ENCODE measurements around the gene CDKL4.

DNA sequence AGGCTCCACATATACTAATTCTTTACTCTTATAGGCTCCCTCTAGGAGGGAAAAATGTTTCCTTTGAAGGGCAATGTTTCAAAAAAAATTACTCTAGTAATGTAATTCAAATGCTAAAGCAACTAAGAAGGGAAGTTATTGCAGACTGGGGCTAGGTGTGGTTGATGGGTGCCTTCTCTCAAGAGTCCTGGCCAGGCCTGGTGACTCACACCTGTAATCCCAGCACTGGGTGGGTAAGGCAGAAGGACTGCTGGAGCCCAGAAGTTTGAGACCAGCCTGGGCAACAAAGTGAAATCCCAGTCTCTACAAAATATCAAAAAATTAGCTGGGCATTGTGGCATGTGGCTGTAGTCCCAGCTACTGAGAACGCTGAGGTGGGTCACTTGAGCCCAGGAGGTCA, 31.2 kb upstream of the CDKL4 start:
- TF ChIP-seq CTBP1 (IDR thresholded peaks at IDR 0.05; ENCODE audit: borderline replicate concordance): no peak
- no peak for TF ChIP-seq SUZ12 (IDR thresholded peaks at IDR 0.05)
- TF ChIP-seq ELF4 (IDR thresholded peaks at IDR 0.05): no peak
- TF ChIP-seq TARDBP (IDR thresholded peaks at IDR 0.05): no peak
- no peak for TF ChIP-seq LEF1 (IDR thresholded peaks at IDR 0.05; ENCODE audit: borderline replicate concordance)
- no peak for TF ChIP-seq HDGF (IDR thresholded peaks at IDR 0.05; ENCODE audit: borderline replicate concordance)
- no peak for TF ChIP-seq BHLHE40 (IDR thresholded peaks at IDR 0.05; ENCODE audit: borderline replicate concordance)
- TF ChIP-seq, protein P1, sequence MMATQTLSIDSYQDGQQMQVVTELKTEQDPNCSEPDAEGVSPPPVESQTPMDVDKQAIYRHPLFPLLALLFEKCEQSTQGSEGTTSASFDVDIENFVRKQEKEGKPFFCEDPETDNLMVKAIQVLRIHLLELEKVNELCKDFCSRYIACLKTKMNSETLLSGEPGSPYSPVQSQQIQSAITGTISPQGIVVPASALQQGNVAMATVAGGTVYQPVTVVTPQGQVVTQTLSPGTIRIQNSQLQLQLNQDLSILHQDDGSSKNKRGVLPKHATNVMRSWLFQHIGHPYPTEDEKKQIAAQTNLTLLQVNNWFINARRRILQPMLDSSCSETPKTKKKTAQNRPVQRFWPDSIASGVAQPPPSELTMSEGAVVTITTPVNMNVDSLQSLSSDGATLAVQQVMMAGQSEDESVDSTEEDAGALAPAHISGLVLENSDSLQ (IDR thresholded peaks at IDR 0.05): no peak
- no peak for TF ChIP-seq SP1 (IDR thresholded peaks at IDR 0.05)
